Parathyroid adenoma (tissue), 2 donors: ENCODE results near the gene ST6GALNAC1.

Experiments
- H2AFZ ChIP-seq: fragments of 300-600 bp; sonication (generic); one replicate; pipeline ENCODE4 v1.7.0; 2017; ENCODE audit warnings: antibody characterized with exemption, mild to moderate bottlenecking
- H3K27ac ChIP-seq: fragments of 300-600 bp; sonication (generic); one replicate; pipeline ENCODE4 v1.7.0; 2017
- H3K27me3 ChIP-seq: fragments of 300-600 bp; sonication (generic); one replicate; pipeline ENCODE4 v1.7.0; 2017; ENCODE audit warnings: low read length; ENCODE audit not compliant: control insufficient read depth, insufficient read depth
- H3K36me3 ChIP-seq: fragments of 300-600 bp; sonication (generic); one replicate; pipeline ENCODE4 v1.7.0; 2017; ENCODE audit warnings: low read length; ENCODE audit not compliant: control insufficient read depth, insufficient read depth
- H3K4me1 ChIP-seq: fragments of 300-600 bp; sonication (generic); one replicate; pipeline ENCODE4 v1.7.0; 2017; ENCODE audit warnings: control low read depth
- H3K4me2 ChIP-seq: fragments of 300-600 bp; sonication (generic); one replicate; pipeline ENCODE4 v1.7.0; 2017; ENCODE audit warnings: low read length
- H3K4me3 ChIP-seq: fragments of 300-600 bp; sonication (generic); one replicate; pipeline ENCODE4 v1.7.0; 2017; ENCODE audit warnings: low read depth, low read length
- H3K79me2 ChIP-seq: fragments of 300-600 bp; sonication (generic); one replicate; pipeline ENCODE4 v1.7.0; 2017; ENCODE audit warnings: control low read depth
- H3K9ac ChIP-seq: fragments of 300-600 bp; sonication (generic); one replicate; pipeline ENCODE4 v1.7.0; 2017; ENCODE audit warnings: mild to moderate bottlenecking
- H3K9me3 ChIP-seq: fragments of 300-600 bp; sonication (generic); one replicate; pipeline ENCODE4 v1.7.0; 2017; ENCODE audit warnings: low read length; ENCODE audit not compliant: control insufficient read depth
- CTCF ChIP-seq: fragments of 300-600 bp; sonication (generic); IDR thresholded peaks from one replicate; pipeline ENCODE4 v1.7.0; 2017; ENCODE audit warnings: antibody characterized with exemption, mild to moderate bottlenecking
- donor health status: primary hyperparathyroidism.

Gene ST6GALNAC1

GRCh38 chr17:76659928-76660655 is 16.5 kb upstream of the ST6GALNAC1 start:
- Histone ChIP-seq H3K27me3 (no peaks in the 10 kb centered on the region), H3K9ac (no peak overlapping the region), H3K27ac (no peak overlapping the region), H2AFZ (no peak overlapping the region), H3K9me3 (no peaks in the 10 kb centered on the region), H3K4me3 (peak overlapping the region; percentile 37), H3K36me3 (no peaks in the 10 kb centered on the region), H3K79me2 (no peaks in the 10 kb centered on the region), H3K4me2 (peak overlapping the region; percentile 62), H3K4me1 (peaks cover 13% of the 10 kb centered on the region)
- TF ChIP-seq CTCF: no peak

GRCh38 chr17:76658242-76658662 is 14.7 kb upstream of the ST6GALNAC1 start:
- TF ChIP-seq CTCF: no peak
- Histone ChIP-seq H3K27me3 (no peaks in the 10 kb centered on the region), H3K9me3 (no peaks in the 10 kb centered on the region), H3K79me2 (no peaks in the 10 kb centered on the region), H3K4me2 (no peak overlapping the region), H3K4me1 (peaks cover 13% of the 10 kb centered on the region), H2AFZ (no peak overlapping the region), H3K9ac (no peak overlapping the region), H3K27ac (no peak overlapping the region), H3K36me3 (no peaks in the 10 kb centered on the region), H3K4me3 (no peak overlapping the region)

GRCh38 chr17:76657505-76658241 is 14.1 kb upstream of the ST6GALNAC1 start:
- Histone ChIP-seq H3K27ac (no peak overlapping the region), H3K36me3 (no peaks in the 10 kb centered on the region), H3K9ac (no peak overlapping the region), H2AFZ (no peak overlapping the region), H3K27me3 (no peaks in the 10 kb centered on the region), H3K4me1 (peaks cover 13% of the 10 kb centered on the region), H3K4me2 (no peak overlapping the region), H3K9me3 (no peaks in the 10 kb centered on the region), H3K4me3 (no peak overlapping the region), H3K79me2 (no peaks in the 10 kb centered on the region)
- TF ChIP-seq CTCF: no peak

- H2AFZ ChIP-seq: no peak overlapping the region
- H3K4me2 ChIP-seq: no peak overlapping the region
- no peaks in the 10 kb centered on the region for H3K79me2 ChIP-seq
- no peak for TF ChIP-seq CTCF
- H3K4me3 ChIP-seq: no peak overlapping the region
- no peak overlapping the region for H3K9ac ChIP-seq
- no peak overlapping the region for H3K27ac ChIP-seq
- H3K9me3 ChIP-seq: no peaks in the 10 kb centered on the region
- peaks cover under 1% of the 10 kb centered on the region for H3K4me1 ChIP-seq
- H3K27me3 ChIP-seq: no peaks in the 10 kb centered on the region
- H3K36me3 ChIP-seq: no peaks in the 10 kb centered on the region
Measured at GRCh38 chr17:76654408-76654807, 10.9 kb upstream of the ST6GALNAC1 start.
